SK-N-SH (cell line): ENCODE measurements around the gene WWOX. TPM values are rescaled to one million over a fixed set of nuclear protein-coding genes. Genes with fewer than 3 reads are reported as not detected.

ENCODE experiments used
- CTCF ChIA-PET: fragments of 300-600, 350-600 bp; formaldehyde crosslinking; extraction: SDS; loops from one replicate; lab custom pipeline; 2021; lab: Yijun Ruan, JAX
- POLR2A ChIA-PET: fragments of 350-600 bp; sonication (Branson Sonifier 250); formaldehyde crosslinking; extraction: SDS; loops from one replicate; lab custom pipeline; 2020; ENCODE audit warnings: antibody characterized with exemption, inconsistent platforms; lab: Yijun Ruan, JAX
- DNase-seq: peaks from one replicate; pipeline ENCODE4 v3.0.0; 2012
- H2AFZ ChIP-seq: fragments of 200-600 bp; sonication (generic); 2 replicates; pipeline ENCODE4 v1.8.1; 2016; ENCODE audit warnings: antibody characterized with exemption, mild to moderate bottlenecking, low read depth
- H3F3A ChIP-seq: fragments of 200-600 bp; sonication (generic); replicated peaks from 2 replicates; pipeline ENCODE3; 2016; ENCODE audit warnings: antibody characterized with exemption, mild to moderate bottlenecking; ENCODE audit not compliant: insufficient read depth
- H3K27ac ChIP-seq, 2 experiments: fragments of 200-500 bp in 1 of 2; fragments of 200-600 bp in 1 of 2; sonication (Bioruptor generic) in 1 of 2; sonication (generic), shearing (Covaris generic) in 1 of 2; 2 replicates each; pipeline versions ENCODE4 v1.5.1 to v1.6.1; 2014 to 2016; ENCODE audit warnings: low read depth in 2 of 2, inconsistent platforms in 1 of 2, low read length in 1 of 2, mild to moderate bottlenecking in 1 of 2, mixed read lengths in 1 of 2
- H3K27me3 ChIP-seq: fragments of 200-600 bp; sonication (generic), shearing (Covaris generic); 2 replicates; pipeline ENCODE4 v1.6.1; 2016; ENCODE audit warnings: mixed run types; ENCODE audit not compliant: insufficient read depth
- H3K36me3 ChIP-seq, 2 experiments: fragments of 200-500 bp in 1 of 2; fragments of 200-600 bp in 1 of 2; sonication (Bioruptor generic) in 1 of 2; sonication (generic) in 1 of 2; replicated peaks in 1 of 2; 2 replicates each; pipeline versions ENCODE3 to v1.5.1; 2014 to 2016; ENCODE audit warnings: low read length in 1 of 2, mild to moderate bottlenecking in 1 of 2; ENCODE audit not compliant: insufficient read depth in 2 of 2, control insufficient read depth in 1 of 2
- H3K4me1 ChIP-seq, 2 experiments: fragments of 200-500 bp in 1 of 2; fragments of 200-600 bp in 1 of 2; sonication (Bioruptor generic) in 1 of 2; sonication (generic), shearing (Covaris generic) in 1 of 2; 2 replicates each; pipeline versions ENCODE4 v1.5.1 to v1.6.1; 2014 to 2016; ENCODE audit warnings: low read depth in 1 of 2, low read length in 1 of 2, mixed run types in 1 of 2; ENCODE audit not compliant: insufficient read depth in 2 of 2, control insufficient read depth in 1 of 2
- H3K4me2 ChIP-seq: fragments of 200-600 bp; sonication (generic), shearing (Covaris generic); 2 replicates; pipeline ENCODE4 v1.6.1; 2017; ENCODE audit warnings: mixed run types
- H3K4me3 ChIP-seq, 2 experiments: fragments of 200-500 bp in 1 of 2; fragments of 200-600 bp in 1 of 2; sonication (Bioruptor generic) in 1 of 2; sonication (generic), shearing (Covaris generic) in 1 of 2; 2 replicates each; pipeline versions ENCODE4 v1.5.1 to v1.8.1; 2014 to 2016; ENCODE audit warnings: low read depth in 2 of 2, inconsistent platforms in 1 of 2, low read length in 1 of 2, mild to moderate bottlenecking in 1 of 2, mixed read lengths in 1 of 2, moderate library complexity in 1 of 2
- H3K79me2 ChIP-seq: fragments of 200-600 bp; sonication (generic); 2 replicates; pipeline ENCODE4 v1.8.1; 2017; ENCODE audit warnings: mild to moderate bottlenecking; ENCODE audit not compliant: insufficient read depth
- H3K9ac ChIP-seq: fragments of 200-600 bp; sonication (generic); 2 replicates; pipeline ENCODE4 v1.6.1; 2017; ENCODE audit warnings: mixed run types
- H3K9me2 ChIP-seq: fragments of 200-600 bp; sonication (generic); 2 replicates; pipeline ENCODE4 v1.6.1; 2017; ENCODE audit warnings: mixed run types
- H3K9me3 ChIP-seq: fragments of 200-600 bp; sonication (generic); 2 replicates; pipeline ENCODE4 v1.6.1; 2017; ENCODE audit warnings: mixed run types, mild to moderate bottlenecking, moderate library complexity
- H4K20me1 ChIP-seq: fragments of 200-600 bp; sonication (generic); 2 replicates; pipeline ENCODE4 v1.6.1; 2017; ENCODE audit warnings: mild to moderate bottlenecking, mixed run types; ENCODE audit not compliant: insufficient read depth
- FOSL2 ChIP-seq: IDR thresholded peaks from 2 replicates; pipeline ENCODE4 v1.4.0; 2012; ENCODE audit warnings: low read depth, mild to moderate bottlenecking, moderate library complexity, borderline replicate concordance
- GATA2 ChIP-seq: sonication (generic); formaldehyde crosslinking; IDR thresholded peaks from 2 replicates; pipeline ENCODE4 v1.5.0; 2020; ENCODE audit warnings: mild to moderate bottlenecking, missing genetic modification reagents
- MXI1 ChIP-seq: IDR thresholded peaks from 2 replicates; pipeline ENCODE4 v1.6.1; 2012; ENCODE audit warnings: mild to moderate bottlenecking, low read depth, low read length, improper control_type of control experiment
- NFIC ChIP-seq: IDR thresholded peaks from 2 replicates; pipeline ENCODE4 v1.4.0; 2012; ENCODE audit warnings: borderline replicate concordance
- POLR2AphosphoS5 ChIP-seq: IDR thresholded peaks from 2 replicates; pipeline ENCODE4 v1.6.1; 2012; ENCODE audit warnings: low read depth, low read length
- RAD21 ChIP-seq: IDR thresholded peaks from 2 replicates; pipeline ENCODE4 v1.6.1; 2012; ENCODE audit warnings: mild to moderate bottlenecking, low read length
- RFX5 ChIP-seq: IDR thresholded peaks from 2 replicates; pipeline ENCODE4 v1.6.1; 2012; ENCODE audit warnings: mild to moderate bottlenecking, improper control_type of control experiment, low read length
- SIN3A ChIP-seq: IDR thresholded peaks from 2 replicates; pipeline ENCODE4 v1.6.1; 2012; ENCODE audit warnings: low read depth, mild to moderate bottlenecking, low read length, moderate library complexity, borderline replicate concordance
- TCF12 ChIP-seq: IDR thresholded peaks from 2 replicates; pipeline ENCODE4 v1.4.0; 2012
- TEAD4 ChIP-seq: IDR thresholded peaks from 2 replicates; pipeline ENCODE4 v1.4.0; 2012; ENCODE audit warnings: mild to moderate bottlenecking, borderline replicate concordance; ENCODE audit not compliant: insufficient read depth
- YY1 ChIP-seq: IDR thresholded peaks from 2 replicates; pipeline ENCODE4 v1.4.0; 2012; ENCODE audit warnings: low read depth, mild to moderate bottlenecking
- WGBS: methylation state at CpG from one replicate; pipeline ENCODE4 v1.1.6; 2017; ENCODE audit warnings: low lambda C conversion rate; 5-methylcytosine and 5-hydroxymethylcytosine counted together
- polyA plus RNA-seq, 3 experiments: library from polyadenylated mRNA; depleted of rRNA; stranded (reverse); fragments of >200 nt; gene quantifications; 2 replicates each; pipeline ENCODE4 v1.2.3, GENCODE V29; 2012
- TF ChIP-seq, protein P1 (sequence below): IDR thresholded peaks from 2 replicates; pipeline ENCODE4 v1.4.0; 2012; ENCODE audit warnings: low read depth, borderline replicate concordance
- TF ChIP-seq, protein P2 (sequence below): IDR thresholded peaks from 2 replicates; pipeline ENCODE4 v1.4.0; 2012; ENCODE audit warnings: low read depth

The WWOX gene
- polyA plus RNA-seq, 1 of the 3 experiments (the other 2 are of a cell fraction), result 10.8 TPM

DNA sequence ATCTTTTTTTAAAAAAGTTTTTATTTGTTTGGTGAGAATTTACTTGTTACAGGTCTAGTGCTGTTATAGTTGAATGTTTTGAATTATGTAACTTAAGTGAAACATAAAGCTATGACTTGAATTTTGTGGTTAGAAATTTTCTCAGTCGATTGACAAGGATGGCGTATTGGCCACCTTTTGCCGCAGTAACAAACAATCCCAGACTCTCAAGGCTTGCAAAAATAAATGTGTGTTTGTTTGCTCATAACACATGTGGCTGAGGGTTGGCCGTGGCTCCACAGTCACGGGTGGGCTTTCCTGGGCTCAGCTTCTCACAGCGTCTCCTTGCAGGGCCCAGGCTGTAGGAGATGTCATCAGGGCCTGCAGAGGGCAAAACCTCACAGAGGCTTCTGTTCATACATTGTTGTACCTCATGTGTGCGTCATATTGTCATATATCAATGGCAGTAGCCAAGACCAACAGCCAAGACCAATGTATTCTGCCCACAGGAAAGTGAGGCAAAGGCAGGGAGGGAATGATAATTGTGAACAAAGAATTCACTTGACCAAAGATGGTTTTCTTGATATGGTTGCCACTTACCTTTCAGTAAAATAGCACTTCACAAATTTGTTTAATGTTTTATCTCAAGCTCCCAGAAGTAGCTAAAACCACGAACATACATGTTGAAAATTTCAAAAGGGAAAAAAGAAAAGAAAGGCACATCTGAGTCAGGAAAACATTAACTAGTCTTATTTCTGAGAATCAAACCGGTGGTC lies 93.5 kb downstream of the WWOX start:
- ChIA-PET CTCF (no interaction called here), POLR2A (no interaction called here)
- Histone ChIP-seq H3K79me2 (no peaks in the 10 kb centered on the region), H3K4me1 (peaks cover 0 to 7% of the 10 kb centered on the region in 2 experiments; a peak in 2 of 4 replicates), H3K27me3 (no peaks in the 10 kb centered on the region), H3K9ac (no peak overlapping the region), H2AFZ (no peak overlapping the region), H4K20me1 (no peaks in the 10 kb centered on the region), H3F3A (no peaks in the 10 kb centered on the region), H3K4me3 (no peak overlapping the region), H3K4me2 (no peak overlapping the region), H3K36me3 (no peaks in the 10 kb centered on the region), H3K27ac (no peak overlapping the region), H3K9me2 (no peaks in the 10 kb centered on the region), H3K9me3 (no peaks in the 10 kb centered on the region)
- no peak for DNase-seq
- no peak for TF ChIP-seq TEAD4
- TF ChIP-seq, protein P1, sequence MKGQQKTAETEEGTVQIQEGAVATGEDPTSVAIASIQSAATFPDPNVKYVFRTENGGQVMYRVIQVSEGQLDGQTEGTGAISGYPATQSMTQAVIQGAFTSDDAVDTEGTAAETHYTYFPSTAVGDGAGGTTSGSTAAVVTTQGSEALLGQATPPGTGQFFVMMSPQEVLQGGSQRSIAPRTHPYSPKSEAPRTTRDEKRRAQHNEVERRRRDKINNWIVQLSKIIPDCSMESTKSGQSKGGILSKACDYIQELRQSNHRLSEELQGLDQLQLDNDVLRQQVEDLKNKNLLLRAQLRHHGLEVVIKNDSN, result no peak
- TF ChIP-seq, all 33 proteins: peak for 0
- 76% methylated on average over 9 of the region's 9 CpGs for WGBS

DNA sequence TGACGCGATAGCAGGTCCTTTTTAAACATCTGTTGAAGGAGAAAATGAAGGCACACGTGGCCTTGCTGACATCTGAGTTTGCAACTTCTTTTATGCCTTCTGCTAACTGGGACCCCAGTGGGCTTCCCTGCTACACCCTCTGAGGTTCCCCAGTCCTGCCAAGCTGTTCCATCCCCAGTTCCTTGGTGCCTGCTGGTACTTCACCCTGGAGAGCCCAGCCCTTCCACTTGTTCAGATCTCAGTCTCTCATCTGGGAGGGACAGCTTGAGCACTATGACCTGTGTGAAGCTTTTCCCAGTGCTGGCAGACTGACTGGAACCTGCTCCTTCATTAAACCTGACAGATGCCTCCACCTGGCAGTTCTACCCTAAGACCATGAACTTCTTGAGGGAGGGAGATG lies 95.5 kb downstream of the WWOX start:
- Histone ChIP-seq H3K9me3 (no peaks in the 10 kb centered on the region), H2AFZ (no peak overlapping the region), H4K20me1 (no peaks in the 10 kb centered on the region), H3K9ac (no peak overlapping the region), H3K4me2 (no peak overlapping the region), H3K36me3 (no peaks in the 10 kb centered on the region)
- DNase-seq, result no peak
- TF ChIP-seq NFIC (no peak), FOSL2 (no peak), TCF12 (no peak), YY1 (no peak), POLR2AphosphoS5 (no peak), MXI1 (no peak), RAD21 (no peak), SIN3A (no peak), GATA2 (CRISPR knock-in tag) (no peak), RFX5 (no peak)
- TF ChIP-seq, protein P2, sequence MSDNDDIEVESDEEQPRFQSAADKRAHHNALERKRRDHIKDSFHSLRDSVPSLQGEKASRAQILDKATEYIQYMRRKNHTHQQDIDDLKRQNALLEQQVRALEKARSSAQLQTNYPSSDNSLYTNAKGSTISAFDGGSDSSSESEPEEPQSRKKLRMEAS, result no peak
- TF ChIP-seq, all 33 proteins: peak for 0
- Histone ChIP-seq H3K9me2 (no peaks in the 10 kb centered on the region), H3F3A (no peaks in the 10 kb centered on the region), H3K4me3 (no peak overlapping the region), H3K27ac (no peak overlapping the region), H3K27me3 (no peaks in the 10 kb centered on the region), H3K79me2 (no peaks in the 10 kb centered on the region), H3K4me1 (peaks cover 0 to 7% of the 10 kb centered on the region in 2 experiments; a peak in 2 of 4 replicates)
- 86% methylated on average over 3 of the region's 3 CpGs for WGBS
- ChIA-PET CTCF (no interaction called here), POLR2A (no interaction called here)
